ENCODE measurements around the gene NTN1. TPM values are rescaled to one million over a fixed set of nuclear protein-coding genes. Genes with fewer than 3 reads are reported as not detected.
A peak's percentile ranks its signal among the peaks of the same experiment; 100 is the strongest.

NTN1 gene
- polyA plus RNA-seq, 3 donors, result 0.03 to 0.04 TPM; not detected in 1

GRCh38 chr17:9234389-9234945, 213.2 kb downstream of the NTN1 start:
- H3K4me3 ChIP-seq (replicated peaks in 1 of 3; ENCODE audit: low read depth in 2 of 3, low read length in 3 of 3), result no peak overlapping the region
- TF ChIP-seq CTCF (IDR thresholded peaks at IDR 0.05), result no peak
- H3K36me3 Mint-ChIP-seq, result no peaks in the 10 kb centered on the region
- WGBS (ENCODE audit: insufficient coverage), result 77% methylated on average over 8 of the region's 8 CpGs
- no peaks in the 10 kb centered on the region for H3K79me2 ChIP-seq (ENCODE audit: insufficient read depth, low read length)
- no peaks in the 10 kb centered on the region for H4K20me1 ChIP-seq (ENCODE audit: insufficient read depth, low read length)
- H3K27me3 ChIP-seq (ENCODE audit: control insufficient read depth in 2 of 2, insufficient read depth in 2 of 2, low read length in 2 of 2), result peaks cover 4 to 34% of the 10 kb centered on the region in 2 donors
- no peak overlapping the region for H2AFZ ChIP-seq (ENCODE audit: insufficient read depth, low read depth, low read length, poor library complexity, severe bottlenecking)
- H3K9ac ChIP-seq (ENCODE audit: insufficient read depth, low read length, poor library complexity, severe bottlenecking), result no peak overlapping the region
- no peaks in the 10 kb centered on the region for H3K9me3 ChIP-seq (replicated peaks in 1 of 2; ENCODE audit: control insufficient read depth in 1 of 2, insufficient read depth in 1 of 2, low read length in 2 of 2)
- peak overlapping the region in 1 of 7 donors; percentile 24 for H3K27ac Mint-ChIP-seq
- intact Hi-C loops (cut with micrococcal nuclease), result no loop called here
- H3K4me1 Mint-ChIP-seq, result peaks cover 9% of the 10 kb centered on the region
- H3K9me3 Mint-ChIP-seq, result peaks cover 0 to 6% (median 0%) of the 10 kb centered on the region in 7 donors
- H3K4me2 ChIP-seq (replicated peaks; ENCODE audit: extremely low read depth, low read length, poor library complexity, severe bottlenecking), result no peak overlapping the region
- H3K36me3 ChIP-seq (replicated peaks in 1 of 2; ENCODE audit: control insufficient read depth in 1 of 2, insufficient read depth in 2 of 2, low read length in 2 of 2), result no peaks in the 10 kb centered on the region
- DNase-seq, result no peak
- H3K27me3 Mint-ChIP-seq (ENCODE audit: low read depth in 3 of 3), result peaks cover 23 to 54% (median 44%) of the 10 kb centered on the region in 3 donors
- H3K4me3 Mint-ChIP-seq, result peak overlapping the region in 1 of 2 donors; percentile 39
- H3K27ac ChIP-seq (ENCODE audit: low read depth in 1 of 2, low read length in 2 of 2), result no peak overlapping the region
- peaks cover 6 to 8% of the 10 kb centered on the region in 2 donors for H3K4me1 ChIP-seq (ENCODE audit: control insufficient read depth in 1 of 2, insufficient read depth in 2 of 2, low read length in 2 of 2)

- Mint-ChIP-seq H3K4me3 (no peak overlapping the region), H3K27me3 (ENCODE audit: low read depth in 3 of 3) (peaks cover 23 to 60% (median 43%) of the 10 kb centered on the region in 3 donors), H3K36me3 (no peaks in the 10 kb centered on the region), H3K4me1 (peaks cover 12% of the 10 kb centered on the region), H3K9me3 (peaks cover 0 to 6% (median 0%) of the 10 kb centered on the region in 7 donors), H3K27ac (peak overlapping the region in 1 of 7 donors; percentile 27)
- Histone ChIP-seq H3K4me1 (ENCODE audit: control insufficient read depth in 1 of 2, insufficient read depth in 2 of 2, low read length in 2 of 2) (peaks cover 9 to 14% of the 10 kb centered on the region in 2 donors), H3K27me3 (ENCODE audit: control insufficient read depth in 2 of 2, insufficient read depth in 2 of 2, low read length in 2 of 2) (peaks cover 4 to 38% of the 10 kb centered on the region in 2 donors), H3K27ac (ENCODE audit: low read depth in 1 of 2, low read length in 2 of 2) (no peak overlapping the region), H3K4me2 (replicated peaks; ENCODE audit: extremely low read depth, low read length, poor library complexity, severe bottlenecking) (no peak overlapping the region), H3K9me3 (replicated peaks in 1 of 2; ENCODE audit: control insufficient read depth in 1 of 2, insufficient read depth in 1 of 2, low read length in 2 of 2) (no peaks in the 10 kb centered on the region), H3K4me3 (replicated peaks in 1 of 3; ENCODE audit: low read depth in 2 of 3, low read length in 3 of 3) (no peak overlapping the region), H4K20me1 (ENCODE audit: insufficient read depth, low read length) (no peaks in the 10 kb centered on the region), H3K9ac (ENCODE audit: insufficient read depth, low read length, poor library complexity, severe bottlenecking) (no peak overlapping the region), H3K36me3 (replicated peaks in 1 of 2; ENCODE audit: control insufficient read depth in 1 of 2, insufficient read depth in 2 of 2, low read length in 2 of 2) (no peaks in the 10 kb centered on the region), H3K79me2 (ENCODE audit: insufficient read depth, low read length) (no peaks in the 10 kb centered on the region), H2AFZ (ENCODE audit: insufficient read depth, low read depth, low read length, poor library complexity, severe bottlenecking) (no peak overlapping the region)
- no peak for TF ChIP-seq CTCF (IDR thresholded peaks at IDR 0.05)
- WGBS (ENCODE audit: insufficient coverage), result 92% methylated on average over 3 of the region's 4 CpGs
- intact Hi-C loops (cut with micrococcal nuclease), result no loop called here
- no peak for DNase-seq
These were observed 214.0 kb downstream of the NTN1 start for GRCh38 chr17:9235346-9235745.
